22Rv1 (cell line): ENCODE measurements around the gene FUCA1.

Experiments used
- CTCF ChIP-seq: fragments of 450-650 bp; IDR thresholded peaks from 2 replicates; pipeline ENCODE4 v1.5.1; 2017; ENCODE audit warnings: mild to moderate bottlenecking
- ZFX ChIP-seq: fragments of 450-650 bp; IDR thresholded peaks from 2 replicates; pipeline ENCODE4 v1.6.1; 2017; ENCODE audit warnings: antibody characterized with exemption, borderline replicate concordance

- TF ChIP-seq CTCF (no peak), ZFX (no peak)
These were observed 43.4 kb downstream of the FUCA1 start for GRCh38 chr1:23824711-23825075.
